ENCODE measurements around the gene UBE2J2. TPM values are rescaled to one million over a fixed set of nuclear protein-coding genes. Genes with fewer than 3 reads are reported as not detected.

The UBE2J2 gene
- total and polyA plus RNA-seq, 2 of the 13 experiments (the other 11 are each of a cell fraction or from before 2014, with no cell fraction given), result 25.4 to 29.4 TPM

- TF ChIP-seq ZHX2 (IDR thresholded peaks at IDR 0.05; ENCODE audit: low read depth) (no peak), ZHX2 (CRISPR knock-in tag; IDR thresholded peaks at IDR 0.05; ENCODE audit: borderline replicate concordance) (no peak)
- TF ChIP-seq, protein P1, sequence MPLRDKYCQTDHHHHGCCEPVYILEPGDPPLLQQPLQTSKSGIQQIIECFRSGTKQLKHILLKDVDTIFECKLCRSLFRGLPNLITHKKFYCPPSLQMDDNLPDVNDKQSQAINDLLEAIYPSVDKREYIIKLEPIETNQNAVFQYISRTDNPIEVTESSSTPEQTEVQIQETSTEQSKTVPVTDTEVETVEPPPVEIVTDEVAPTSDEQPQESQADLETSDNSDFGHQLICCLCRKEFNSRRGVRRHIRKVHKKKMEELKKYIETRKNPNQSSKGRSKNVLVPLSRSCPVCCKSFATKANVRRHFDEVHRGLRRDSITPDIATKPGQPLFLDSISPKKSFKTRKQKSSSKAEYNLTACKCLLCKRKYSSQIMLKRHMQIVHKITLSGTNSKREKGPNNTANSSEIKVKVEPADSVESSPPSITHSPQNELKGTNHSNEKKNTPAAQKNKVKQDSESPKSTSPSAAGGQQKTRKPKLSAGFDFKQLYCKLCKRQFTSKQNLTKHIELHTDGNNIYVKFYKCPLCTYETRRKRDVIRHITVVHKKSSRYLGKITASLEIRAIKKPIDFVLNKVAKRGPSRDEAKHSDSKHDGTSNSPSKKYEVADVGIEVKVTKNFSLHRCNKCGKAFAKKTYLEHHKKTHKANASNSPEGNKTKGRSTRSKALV (CRISPR knock-in tag; IDR thresholded peaks at IDR 0.05), result no peak
These were observed 29.4 kb downstream of the UBE2J2 start (continued) for GRCh38 chr1:1244192-1244811.

GRCh38 chr1:1243807-1244191 lies 29.9 kb downstream of the UBE2J2 start:
- 17% methylated on average over 7 of the region's 23 CpGs for WGBS (ENCODE audit: low lambda C conversion rate)
- H3K4me3 ChIP-seq (replicated peaks in 1 of 3; ENCODE audit: insufficient read depth in 1 of 3, low read depth in 2 of 3, low read length in 3 of 3), result peak overlapping the region in 2 of 3 experiments; percentile 15 to 52; a peak in 2 of 6 replicates
- CTCF ChIA-PET (ENCODE audit: low intra/inter-chr PET ratio, low total read pairs), result no interaction called here
- H3K9ac ChIP-seq (ENCODE audit: insufficient read depth, low read depth, low read length), result no peak overlapping the region
- H3K27ac ChIP-seq (ENCODE audit: extremely low read length, insufficient read depth, low read length), result no peak overlapping the region
- ATAC-seq (peak; percentile 12), FAIRE-seq (no peak), DNase-seq (ENCODE audit: low spot score) (no peak)
- peak overlapping the region; percentile 67 for H3K4me2 ChIP-seq (ENCODE audit: low read depth, low read length)
- no peaks in the 10 kb centered on the region for H3K9me3 ChIP-seq (ENCODE audit: low read length)
- H3K27me3 ChIP-seq (ENCODE audit: control insufficient read depth in 1 of 2, insufficient read depth in 2 of 2, low read length in 2 of 2), result no peaks in the 10 kb centered on the region
- no peaks in the 10 kb centered on the region for H3K79me2 ChIP-seq (ENCODE audit: insufficient read depth, low read length)
- POLR2A ChIA-PET, result no interaction called here
- BruUV-seq (replicated peaks), result no TSS peak
- H3K36me3 ChIP-seq (replicated peaks in 1 of 2; ENCODE audit: control insufficient read depth in 1 of 2, insufficient read depth in 2 of 2, low read length in 2 of 2), result no peaks in the 10 kb centered on the region
- H2AFZ ChIP-seq (ENCODE audit: low read length), result no peak overlapping the region
- peaks cover 32% of the 10 kb centered on the region for H3K4me1 ChIP-seq (ENCODE audit: insufficient read depth, low read length)
- intact Hi-C loops (cut with micrococcal nuclease; ENCODE audit: unreplicated experiment) (no loop called here), in situ Hi-C loops (cut with HindIII; ENCODE audit: extremely low pct_ligation_motif_present, low pct_unique_long_range_greater_than_20kb) (no loop called here)
- H4K20me1 ChIP-seq (ENCODE audit: insufficient read depth, low read length), result no peaks in the 10 kb centered on the region
- TF ChIP-seq ZSCAN5A (CRISPR knock-in tag; IDR thresholded peaks at IDR 0.05; ENCODE audit: borderline replicate concordance) (no peak), ZFX (CRISPR knock-in tag; IDR thresholded peaks at IDR 0.05; ENCODE audit: low read depth) (peak; percentile 26; the same call in 1 of the 2 replicates), ZNF354B (CRISPR knock-in tag; IDR thresholded peaks at IDR 0.05) (no peak)
- TF ChIP-seq, protein P2, sequence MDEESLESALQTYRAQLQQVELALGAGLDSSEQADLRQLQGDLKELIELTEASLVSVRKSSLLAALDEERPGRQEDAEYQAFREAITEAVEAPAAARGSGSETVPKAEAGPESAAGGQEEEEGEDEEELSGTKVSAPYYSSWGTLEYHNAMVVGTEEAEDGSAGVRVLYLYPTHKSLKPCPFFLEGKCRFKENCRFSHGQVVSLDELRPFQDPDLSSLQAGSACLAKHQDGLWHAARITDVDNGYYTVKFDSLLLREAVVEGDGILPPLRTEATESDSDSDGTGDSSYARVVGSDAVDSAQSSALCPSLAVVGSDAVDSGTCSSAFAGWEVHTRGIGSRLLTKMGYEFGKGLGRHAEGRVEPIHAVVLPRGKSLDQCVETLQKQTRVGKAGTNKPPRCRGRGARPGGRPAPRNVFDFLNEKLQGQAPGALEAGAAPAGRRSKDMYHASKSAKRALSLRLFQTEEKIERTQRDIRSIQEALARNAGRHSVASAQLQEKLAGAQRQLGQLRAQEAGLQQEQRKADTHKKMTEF (CRISPR knock-in tag; IDR thresholded peaks at IDR 0.05), result 0 out of 2 replicates have a peak, but pooled peaks have one; percentile 18

Data from HepG2 (cell line).